ENCODE measurements around the gene RCAN2.

- TF ChIP-seq CTCF (conservative IDR thresholded peaks at IDR 0.05; ENCODE audit: low read length) (no peak), EZH2phosphoT487 (IDR thresholded peaks at IDR 0.05; ENCODE audit: borderline replicate concordance, low read depth, low read length) (no peak)
Measured at GRCh38 chr6:46291275-46291633, 200.0 kb downstream of the RCAN2 start.

Measured in OCI-LY7 (cell line).